Uterus (tissue), 4 donors: ENCODE data around the gene NKD2. TPM values are rescaled to one million over a fixed set of nuclear protein-coding genes. Genes with fewer than 3 reads are reported as not detected.
"Not testable (repeated sequence)": the region's sequence is repeated elsewhere in the genome, so short reads cannot be mapped to it uniquely, and the experiment has no call there.

Experiments used
- DNase-seq, 2 donors: peaks; one replicate each; pipeline ENCODE4 v3.0.0-alpha.2; 2019 to 2020
- H3K27ac ChIP-seq, 2 donors: fragments of 200-600 bp; sonication (generic); 1 replicate in 1 of 2; 2 replicates in 1 of 2; pipeline ENCODE4 v1.5.1; 2016 to 2018
- H3K27me3 ChIP-seq, 2 donors: fragments of 200-600 bp; sonication (generic); one replicate each; pipeline ENCODE4 v1.5.1; 2018 to 2019; ENCODE audit warnings: control low read depth in 1 of 2
- H3K36me3 ChIP-seq, 2 donors: fragments of 200-600 bp; sonication (generic); one replicate each; pipeline ENCODE4 v1.5.1; 2019; ENCODE audit warnings: control low read depth in 1 of 2
- H3K4me1 ChIP-seq, 2 donors: fragments of 200-600 bp; sonication (generic); one replicate each; pipeline ENCODE4 v1.5.1; 2018 to 2019; ENCODE audit warnings: control low read depth in 1 of 2
- H3K4me3 ChIP-seq, 2 donors: fragments of 200-600 bp; sonication (generic); 1 replicate in 1 of 2; 2 replicates in 1 of 2; pipeline ENCODE4 v1.5.1; 2018 to 2019; ENCODE audit warnings: mild to moderate bottlenecking in 1 of 2
- H3K9me3 ChIP-seq, 2 donors: fragments of 200-600 bp; sonication (generic); one replicate each; pipeline ENCODE4 v1.5.1; 2019; ENCODE audit warnings: control low read depth in 1 of 2
- POLR2A ChIP-seq, 2 donors: fragments of 450-650 bp; IDR thresholded peaks; one replicate each; pipeline ENCODE4 v1.6.1; 2016; ENCODE audit warnings: antibody characterized with exemption in 2 of 2, mild to moderate bottlenecking in 1 of 2, moderate library complexity in 1 of 2
- intact Hi-C: fragments of 100-400 bp; cut with DNase I; formaldehyde crosslinking; loops from one replicate; pipeline ENCODE4 v1.15.1; 2023; ENCODE audit warnings: low total_unique reads
- total RNA-seq, 4 donors: library from RNA; depleted of rRNA in 3 of 4; stranded (reverse); fragments of >200 nt in 3 of 4; gene quantifications; one replicate each; pipeline versions ENCODE4 v1.1.0 to v1.2.4, GENCODE V29; 2014 to 2023
- TF ChIP-seq, protein P1 (sequence below), 4 experiments: fragments of 200-600 bp in 2 of 4; fragments of 450-650 bp in 2 of 4; sonication (generic) in 2 of 4; IDR thresholded peaks; one replicate each; pipeline ENCODE4 v1.5.1; 2016 to 2019; ENCODE audit warnings: antibody characterized with exemption in 4 of 4, mild to moderate bottlenecking in 2 of 4, moderate library complexity in 1 of 4
- donor health status: DM: yes; HTN: yes; CAD: no.

NKD2 gene
- total RNA-seq, 4 donors from 2014 or later, result 2.5 to 11.1 TPM; not detected in 2

GRCh38 chr5:1079961-1080360, 71.4 kb downstream of the NKD2 start:
- Histone ChIP-seq H3K9me3 (no peaks in the 10 kb centered on the region), H3K4me1 (no peaks in the 10 kb centered on the region), H3K36me3 (no peaks in the 10 kb centered on the region), H3K27me3 (no peaks in the 10 kb centered on the region), H3K4me3 (no peak overlapping the region), H3K27ac (no peak overlapping the region)
- DNase-seq, result no peak
- intact Hi-C loops, result no loop called here
- TF ChIP-seq POLR2A (IDR thresholded peaks at IDR 0.05), result no peak
- TF ChIP-seq, protein P1, sequence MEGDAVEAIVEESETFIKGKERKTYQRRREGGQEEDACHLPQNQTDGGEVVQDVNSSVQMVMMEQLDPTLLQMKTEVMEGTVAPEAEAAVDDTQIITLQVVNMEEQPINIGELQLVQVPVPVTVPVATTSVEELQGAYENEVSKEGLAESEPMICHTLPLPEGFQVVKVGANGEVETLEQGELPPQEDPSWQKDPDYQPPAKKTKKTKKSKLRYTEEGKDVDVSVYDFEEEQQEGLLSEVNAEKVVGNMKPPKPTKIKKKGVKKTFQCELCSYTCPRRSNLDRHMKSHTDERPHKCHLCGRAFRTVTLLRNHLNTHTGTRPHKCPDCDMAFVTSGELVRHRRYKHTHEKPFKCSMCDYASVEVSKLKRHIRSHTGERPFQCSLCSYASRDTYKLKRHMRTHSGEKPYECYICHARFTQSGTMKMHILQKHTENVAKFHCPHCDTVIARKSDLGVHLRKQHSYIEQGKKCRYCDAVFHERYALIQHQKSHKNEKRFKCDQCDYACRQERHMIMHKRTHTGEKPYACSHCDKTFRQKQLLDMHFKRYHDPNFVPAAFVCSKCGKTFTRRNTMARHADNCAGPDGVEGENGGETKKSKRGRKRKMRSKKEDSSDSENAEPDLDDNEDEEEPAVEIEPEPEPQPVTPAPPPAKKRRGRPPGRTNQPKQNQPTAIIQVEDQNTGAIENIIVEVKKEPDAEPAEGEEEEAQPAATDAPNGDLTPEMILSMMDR (IDR thresholded peaks at IDR 0.05), result no peak

- intact Hi-C loops, result no loop called here
- Histone ChIP-seq H3K4me3 (no peak overlapping the region), H3K27me3 (no peaks in the 10 kb centered on the region), H3K9me3 (no peaks in the 10 kb centered on the region), H3K36me3 (no peaks in the 10 kb centered on the region), H3K27ac (no peak overlapping the region), H3K4me1 (no peaks in the 10 kb centered on the region)
- DNase-seq, result peak in 1 of 2 donors; percentile 31
- TF ChIP-seq, protein P1 (IDR thresholded peaks at IDR 0.05), result no peak
- TF ChIP-seq POLR2A (IDR thresholded peaks at IDR 0.05), result no peak
These were observed 71.8 kb downstream of the NKD2 start for GRCh38 chr5:1080432-1080831.

DNA sequence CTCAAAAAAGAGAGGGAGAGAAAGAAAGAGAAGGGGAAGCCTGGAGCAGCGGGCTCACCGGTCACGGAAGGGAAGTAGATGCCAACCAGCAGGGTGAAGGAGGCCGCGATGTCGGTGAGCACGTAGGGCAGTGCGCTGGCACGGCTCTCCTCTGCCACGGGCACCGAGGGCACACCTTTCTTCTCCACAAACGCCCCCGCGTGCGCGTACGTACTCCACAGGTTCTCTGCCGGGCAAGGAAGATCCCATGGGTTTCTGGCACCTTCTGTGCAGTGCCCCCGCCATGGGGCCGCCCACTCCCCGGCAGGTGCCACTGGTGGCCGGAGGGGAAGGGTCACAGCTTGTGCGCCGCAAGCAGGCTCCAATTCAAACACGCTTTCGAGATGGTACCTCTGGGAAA, 72.9 kb downstream of the NKD2 start:
- H3K27me3 ChIP-seq, result no peaks in the 10 kb centered on the region
- DNase-seq, result no peak
- intact Hi-C loops, result no loop called here
- no peak for TF ChIP-seq POLR2A (IDR thresholded peaks at IDR 0.05)
- TF ChIP-seq, protein P1 (IDR thresholded peaks at IDR 0.05), result no peak
- no peaks in the 10 kb centered on the region for H3K4me1 ChIP-seq
- H3K27ac ChIP-seq, result no peak overlapping the region
- no peaks in the 10 kb centered on the region for H3K36me3 ChIP-seq
- no peaks in the 10 kb centered on the region for H3K9me3 ChIP-seq
- H3K4me3 ChIP-seq, result no peak overlapping the region

DNA sequence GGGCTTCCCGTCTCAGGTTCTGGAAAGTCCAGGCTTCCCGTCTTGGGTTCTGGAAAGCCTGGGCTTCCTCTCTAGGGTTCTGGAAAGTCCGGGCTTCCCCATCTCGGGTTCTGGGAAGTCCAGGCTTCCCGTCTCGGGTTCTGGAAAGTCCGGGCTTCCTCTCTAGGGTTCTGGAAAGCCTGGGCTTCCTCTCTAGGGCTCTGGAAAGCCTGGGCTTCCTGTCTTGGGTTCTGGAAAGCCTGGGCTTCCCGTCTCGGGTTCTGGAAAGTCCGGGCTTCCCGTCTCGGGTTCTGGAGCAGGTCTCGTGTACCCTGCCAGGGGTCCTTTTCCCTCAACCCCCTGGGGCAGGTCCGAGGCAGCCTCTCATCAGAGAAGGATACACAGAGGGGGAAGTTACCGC, 74.4 kb downstream of the NKD2 start:
- DNase-seq, H3K27ac ChIP-seq, H3K4me3 ChIP-seq, H3K9me3 ChIP-seq, H3K27me3 ChIP-seq, H3K4me1 ChIP-seq, H3K36me3 ChIP-seq, intact Hi-C loops: not testable (repeated sequence)

- no peak overlapping the region for H3K4me3 ChIP-seq
- no peaks in the 10 kb centered on the region for H3K9me3 ChIP-seq
- TF ChIP-seq, protein P1 (IDR thresholded peaks at IDR 0.05), result no peak
- intact Hi-C loops, result no loop called here
- H3K27me3 ChIP-seq, result no peaks in the 10 kb centered on the region
- no peaks in the 10 kb centered on the region for H3K4me1 ChIP-seq
- H3K27ac ChIP-seq, result no peak overlapping the region
- H3K36me3 ChIP-seq, result no peaks in the 10 kb centered on the region
- no peak for DNase-seq
These were observed 75.4 kb downstream of the NKD2 start for GRCh38 chr5:1083823-1084605.
